ENCODE results near the gene GPR83. TPM values are rescaled to one million over a fixed set of nuclear protein-coding genes. Genes with fewer than 3 reads are reported as not detected.
"Not testable (repeated sequence)": the region's sequence is repeated elsewhere in the genome, so short reads cannot be mapped to it uniquely, and the experiment has no call there.

The GPR83 gene
- polyA plus RNA-seq (ENCODE audit: insufficient read length in 4 of 4), result under 1 TPM; 0.50 to 0.84 (median 0.63) TPM

DNA sequence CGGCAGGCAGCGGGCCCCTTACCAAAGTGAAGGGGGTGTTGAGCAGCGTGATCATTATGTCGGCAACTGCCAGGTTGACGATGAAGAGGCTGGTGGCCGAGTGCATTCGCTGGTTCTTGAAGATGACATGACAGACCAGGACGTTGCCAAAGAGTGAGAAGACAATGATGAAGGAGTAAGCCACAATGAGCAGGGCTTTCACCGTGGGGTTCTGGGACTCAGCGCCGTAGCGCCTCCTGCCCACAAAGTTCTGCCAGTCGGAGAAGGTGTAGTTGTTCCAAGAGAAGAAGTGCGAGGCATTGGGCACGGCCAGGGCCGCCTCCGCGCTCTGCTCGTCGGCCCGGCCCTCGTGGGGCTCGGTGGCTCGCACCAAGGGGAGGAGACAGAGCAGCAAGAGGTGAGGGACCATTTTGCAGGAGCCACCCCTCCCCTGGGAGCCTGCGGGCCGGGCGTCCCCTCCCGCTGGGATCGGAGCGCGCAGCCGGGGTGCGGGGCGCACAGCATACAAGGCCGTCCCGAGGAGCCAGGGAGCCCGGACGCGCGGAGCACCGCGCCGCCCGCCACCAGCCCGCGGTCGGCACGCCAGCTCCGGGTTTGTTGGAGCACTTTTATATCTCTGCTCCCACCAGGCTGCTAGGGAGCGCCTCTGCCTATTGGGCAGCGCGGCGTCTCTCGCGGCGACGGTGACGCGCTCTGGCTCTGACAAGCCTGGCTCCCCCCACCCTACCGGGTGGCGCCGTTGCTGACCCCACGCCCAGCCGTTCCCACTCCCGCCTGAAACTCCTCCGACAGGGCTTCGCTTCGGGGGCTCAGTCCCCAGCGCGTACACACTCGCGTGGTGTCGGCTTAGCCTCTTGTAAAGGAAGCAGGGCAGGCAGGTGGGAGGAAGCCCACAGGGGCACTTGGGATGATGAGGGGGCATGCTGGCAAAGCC is at the start of gene GPR83:
Gene GPR83, minus strand, starts transcription at position 581 of the 934 bp plus-strand sequence. Its CDS starts 172 bp downstream, at position 409.
- DNase-seq (ENCODE audit: low read depth in 4 of 4, low spot score in 3 of 4), result no peak

DNA sequence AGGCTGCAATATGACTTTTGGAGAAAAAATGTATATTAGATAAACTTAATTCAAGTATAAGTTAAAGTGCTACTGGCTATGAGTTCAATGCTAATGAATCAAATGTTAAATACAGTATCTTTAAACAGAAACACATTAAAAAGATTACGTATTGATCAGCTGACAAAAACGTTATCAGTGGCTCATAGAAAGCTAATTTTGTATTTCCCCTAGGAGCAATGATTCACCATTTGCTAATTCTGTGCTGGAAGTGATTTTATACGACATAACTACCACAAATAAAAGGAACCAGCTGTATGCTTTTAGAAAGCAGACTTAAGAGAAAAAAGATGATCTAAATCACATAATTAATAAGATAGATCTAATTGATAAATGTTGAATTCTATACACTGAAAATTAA is 48.8 kb upstream of the GPR83 start:
- DNase-seq (ENCODE audit: low read depth in 4 of 4, low spot score in 3 of 4), result no peak

DNA sequence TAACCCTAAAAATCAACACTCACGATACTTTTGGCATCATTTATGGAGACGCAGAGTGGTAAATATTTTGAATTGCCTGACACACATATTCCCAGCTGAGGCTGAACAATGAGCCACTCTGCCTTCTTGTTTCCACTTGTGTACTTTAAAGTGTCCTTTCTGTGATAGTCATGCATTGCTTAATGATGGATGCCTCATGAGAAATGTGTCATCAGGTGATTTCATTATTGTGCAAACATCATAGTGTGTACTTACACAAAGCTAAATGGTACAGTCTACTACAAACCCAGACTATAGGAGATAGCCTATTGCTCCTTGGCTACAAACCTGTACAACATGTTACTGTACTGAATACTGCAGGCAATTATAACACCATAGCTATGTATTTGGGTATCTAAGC is 48.2 kb upstream of the GPR83 start:
- no peak for DNase-seq (ENCODE audit: low read depth in 4 of 4, low spot score in 3 of 4)

DNA sequence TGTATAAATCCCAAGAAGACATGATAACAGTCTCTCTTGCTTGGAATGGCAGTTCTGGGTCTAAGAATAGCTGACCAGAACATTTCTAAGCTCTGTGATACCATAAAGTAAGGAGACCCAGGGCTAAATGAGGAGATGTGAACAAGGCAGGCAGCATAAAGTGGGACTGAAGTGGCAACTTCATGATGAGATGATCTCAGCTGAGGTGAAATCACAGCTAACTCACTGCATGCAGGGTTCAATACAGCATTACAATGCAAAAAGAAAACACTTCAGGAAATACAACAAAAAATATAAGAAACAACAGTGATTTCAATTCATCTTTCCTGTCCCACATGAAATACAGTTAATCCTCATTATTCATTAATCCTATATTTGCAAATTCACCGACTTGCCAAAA is 47.8 kb upstream of the GPR83 start:
- DNase-seq (ENCODE audit: low read depth in 4 of 4, low spot score in 3 of 4), result no peak

DNA sequence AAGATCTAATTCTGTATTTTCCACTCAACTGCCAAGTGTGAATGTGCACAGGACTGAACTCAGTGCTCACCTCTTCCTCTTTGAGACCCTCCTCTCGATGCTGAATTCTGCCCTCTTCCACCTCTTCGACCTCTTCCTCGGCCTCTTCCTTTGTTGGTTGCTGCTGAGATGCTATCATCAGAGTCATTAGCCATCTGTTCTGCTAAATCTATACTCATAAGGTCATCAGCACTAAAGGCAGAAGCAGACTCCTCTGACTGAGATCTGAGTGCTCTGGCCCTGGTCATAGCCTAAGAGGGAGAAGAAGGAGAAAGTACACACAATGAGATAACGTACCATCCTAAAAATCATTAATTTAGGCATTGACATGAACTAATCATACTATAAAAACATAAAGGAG is 45.9 kb upstream of the GPR83 start:
- no peak for DNase-seq (ENCODE audit: low read depth in 4 of 4, low spot score in 3 of 4)

DNA sequence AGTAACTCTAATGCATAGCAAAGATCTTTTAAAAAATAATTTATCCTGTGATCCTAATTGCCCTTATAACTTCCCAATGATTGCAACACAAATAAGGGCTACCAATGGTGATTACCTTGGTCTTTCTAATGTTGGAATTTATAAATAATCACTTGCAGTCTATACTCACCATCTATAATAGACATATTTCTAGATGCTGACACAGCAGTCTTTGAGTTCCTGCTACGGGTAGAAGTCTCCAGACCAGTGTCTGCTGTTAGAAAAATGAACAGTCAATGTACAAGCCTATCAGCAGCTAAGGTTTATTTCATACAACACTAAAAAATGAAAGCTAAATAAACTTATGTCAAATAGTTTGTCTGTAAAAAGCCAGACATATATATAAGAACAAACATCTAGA is 44.4 kb upstream of the GPR83 start:
- no peak for DNase-seq (ENCODE audit: low read depth in 4 of 4, low spot score in 3 of 4)

DNA sequence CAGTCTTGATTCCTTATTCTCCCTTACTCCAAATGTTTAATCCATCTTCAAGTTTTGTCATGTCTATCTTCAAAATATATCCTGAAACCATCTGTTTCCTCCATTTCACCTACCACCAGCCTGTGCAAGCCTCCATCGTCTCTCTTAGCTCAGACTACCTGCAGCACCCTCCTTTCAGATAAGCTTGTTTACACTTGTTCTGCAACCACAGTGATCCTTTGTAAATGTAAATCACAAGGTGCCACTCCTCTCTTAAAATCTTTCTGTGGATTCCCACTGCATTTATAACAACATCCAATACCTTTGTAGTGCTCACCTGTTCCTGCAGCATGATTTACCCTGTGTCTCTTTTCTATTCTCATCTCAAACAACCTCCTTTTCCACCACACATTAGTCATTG is 31.8 kb upstream of the GPR83 start:
- DNase-seq (ENCODE audit: low read depth in 4 of 4, low spot score in 3 of 4), result no peak

DNA sequence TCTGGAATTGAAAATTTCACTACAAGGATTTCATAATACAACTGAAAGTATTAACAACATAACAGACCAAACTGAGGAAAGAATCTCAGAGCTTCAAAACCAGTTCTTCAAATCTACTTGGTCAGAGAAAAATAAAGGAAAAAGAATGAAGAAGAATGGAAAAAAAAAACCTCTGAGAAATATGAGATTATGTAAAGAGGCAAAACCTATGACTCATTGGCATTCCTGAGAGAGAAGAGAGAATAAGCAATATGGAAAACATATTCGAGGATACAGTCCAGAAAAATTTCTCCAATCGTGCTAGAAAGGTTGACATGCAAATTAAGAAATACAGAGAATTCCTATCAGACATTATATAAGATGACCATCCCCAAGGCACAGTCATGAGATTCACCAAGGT is 23.4 kb upstream of the GPR83 start:
- no peak for DNase-seq (ENCODE audit: low read depth in 4 of 4, low spot score in 3 of 4)

DNA sequence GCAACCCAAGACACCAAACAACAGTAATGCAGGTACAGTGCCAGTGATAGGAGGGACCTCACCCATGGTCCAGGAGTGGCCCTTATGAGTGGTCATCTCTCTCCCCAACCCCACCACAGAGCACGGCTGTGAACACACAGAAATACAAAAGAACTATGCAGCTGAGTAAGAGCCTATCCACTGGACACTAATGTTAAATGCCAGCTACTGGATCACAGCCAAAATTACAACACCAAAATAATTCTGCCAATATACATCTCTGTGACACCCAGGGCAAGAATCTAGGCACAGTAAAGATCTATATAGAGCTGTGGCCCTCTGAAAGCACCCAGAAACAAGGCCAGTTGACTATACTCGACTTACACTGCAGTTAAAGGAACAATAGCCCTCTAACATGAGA is 22.8 kb upstream of the GPR83 start:
- no peak for DNase-seq (ENCODE audit: low read depth in 4 of 4, low spot score in 3 of 4)

DNA sequence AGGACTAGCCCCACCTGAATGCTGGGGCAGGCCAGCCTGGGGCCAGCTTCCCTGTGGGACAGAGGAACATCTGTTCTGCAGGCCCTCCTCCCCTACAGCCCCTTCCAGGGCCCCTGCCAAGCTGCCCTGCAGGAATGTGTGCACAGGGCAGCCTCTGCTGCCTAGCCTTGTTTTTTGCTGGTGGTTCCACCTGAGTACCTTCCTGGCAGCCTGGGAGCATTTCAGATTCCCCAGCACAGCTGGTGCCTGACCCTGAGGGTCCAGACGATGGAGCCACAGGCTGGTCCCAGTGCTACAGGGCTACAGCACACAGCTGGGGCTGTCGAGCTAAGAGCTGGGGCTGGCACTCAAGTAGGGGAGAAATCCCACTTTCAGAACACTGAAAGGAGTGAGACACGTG is 22.3 kb upstream of the GPR83 start:
- DNase-seq (ENCODE audit: low read depth in 4 of 4, low spot score in 3 of 4), result peak in 1 of 4 donors; percentile 61

DNA sequence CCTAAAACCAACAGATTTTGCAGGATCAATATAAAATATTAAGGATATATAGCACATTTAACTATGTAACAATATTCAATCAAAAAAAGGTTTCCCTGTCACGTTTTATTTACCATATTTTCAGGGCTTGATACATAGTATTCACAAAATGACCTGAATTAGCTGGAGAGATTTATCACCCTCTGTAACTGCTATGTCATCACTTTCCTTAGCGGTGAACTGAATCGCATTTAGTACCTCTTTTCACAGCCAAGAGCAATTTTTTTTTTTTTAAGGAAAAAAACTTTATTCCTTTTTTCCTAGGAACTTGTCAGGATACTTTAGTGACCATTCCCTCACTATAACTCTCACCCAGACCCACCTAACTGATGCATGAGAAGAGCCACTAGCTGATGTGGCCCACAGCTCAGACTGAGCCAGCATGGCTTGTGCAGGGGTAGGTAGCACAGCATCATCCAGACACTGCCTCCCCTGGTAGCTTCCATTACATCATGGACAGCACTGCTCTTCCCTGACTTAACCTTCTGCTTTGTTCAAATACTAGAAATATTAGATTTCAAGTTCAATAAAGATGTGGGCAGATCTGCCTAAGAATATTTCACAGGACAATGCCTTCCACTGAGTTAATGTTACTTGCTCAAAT is 17.0 kb upstream of the GPR83 start:
- no peak for DNase-seq (ENCODE audit: low read depth in 4 of 4, low spot score in 3 of 4)

DNA sequence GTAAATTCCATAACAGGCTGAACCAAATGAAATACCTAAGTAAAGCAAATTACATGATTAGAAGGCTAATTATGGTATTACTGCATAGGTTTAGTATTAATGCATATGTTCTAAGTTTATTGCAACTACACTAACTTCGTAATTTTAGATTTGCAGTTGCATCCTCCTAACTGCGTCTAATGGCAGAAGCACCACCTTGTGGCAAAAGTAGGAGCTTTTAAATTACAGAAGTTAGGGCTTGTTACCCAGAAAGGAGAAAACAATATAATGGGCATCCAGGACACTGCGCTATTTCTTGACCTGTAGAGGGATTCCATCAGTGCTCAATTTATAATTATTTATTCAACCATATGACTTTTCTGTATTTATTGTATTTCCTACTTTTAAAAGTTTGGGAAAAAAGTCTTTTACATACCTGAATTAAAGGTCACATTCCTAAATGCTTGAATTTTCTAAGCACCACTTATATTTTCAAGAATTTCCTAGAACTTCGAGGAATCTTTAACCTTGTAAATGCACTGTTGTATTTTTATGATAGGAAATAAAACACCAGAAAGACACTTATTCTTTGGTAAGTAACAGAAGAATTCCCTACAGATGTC is 16.3 kb upstream of the GPR83 start:
- no peak for DNase-seq (ENCODE audit: low read depth in 4 of 4, low spot score in 3 of 4)

DNA sequence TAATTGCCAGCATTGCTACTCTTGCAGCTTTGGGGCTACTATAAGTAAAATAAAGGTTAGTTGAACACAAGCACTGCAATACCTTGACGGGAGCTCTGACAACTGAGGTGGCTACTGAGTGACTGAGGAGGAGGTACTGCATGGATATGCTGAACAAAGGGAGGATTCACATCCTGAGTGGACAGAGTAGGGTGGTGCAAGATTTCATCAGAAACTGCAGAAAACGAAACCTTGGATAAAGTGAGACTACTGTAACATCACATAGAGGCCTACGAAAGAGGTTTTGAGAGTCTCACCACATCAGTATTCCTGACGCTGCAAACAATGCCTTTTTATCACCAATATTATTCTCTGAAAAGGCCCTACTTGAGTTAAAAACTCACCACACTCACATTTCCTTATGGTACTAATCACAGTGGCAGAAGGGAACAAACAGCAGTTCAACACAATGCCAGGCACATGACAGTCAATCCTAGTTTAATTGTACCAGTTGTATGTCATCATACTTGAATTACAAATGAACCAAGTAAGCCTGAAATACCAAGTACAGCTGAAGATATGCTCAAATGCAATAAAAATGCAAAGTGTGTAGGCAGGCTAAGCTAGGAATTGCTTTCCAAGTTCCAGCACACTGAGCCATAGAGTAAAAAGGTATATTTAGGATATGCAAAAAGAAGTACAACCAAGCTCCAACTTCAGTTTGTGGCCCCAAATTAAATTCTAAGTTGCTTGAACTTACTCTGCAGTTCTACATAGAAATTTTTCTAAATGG is 4.0 kb upstream of the GPR83 start:
- no peak for DNase-seq (ENCODE audit: low read depth in 4 of 4, low spot score in 3 of 4)

DNA sequence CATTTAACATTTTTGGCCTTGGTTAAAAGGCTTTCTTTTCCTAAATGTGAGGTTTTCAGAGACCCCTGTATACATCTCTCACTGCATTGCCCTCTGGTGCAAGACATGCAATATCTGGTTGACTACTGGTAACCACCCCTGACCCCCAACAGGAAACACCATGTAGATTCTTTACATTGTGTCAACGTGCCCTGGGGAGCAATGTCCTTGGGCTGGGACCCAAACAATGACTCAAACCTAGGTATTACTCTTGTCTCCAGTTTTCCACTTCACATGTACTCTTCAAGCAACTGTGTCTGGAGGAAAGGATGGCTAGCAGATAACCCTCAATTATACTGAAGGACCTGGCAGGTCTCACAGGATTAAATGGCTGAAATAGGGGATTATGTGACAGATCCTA is 1.1 kb upstream of the GPR83 start:
- no peak for DNase-seq (ENCODE audit: low read depth in 4 of 4, low spot score in 3 of 4)

DNA sequence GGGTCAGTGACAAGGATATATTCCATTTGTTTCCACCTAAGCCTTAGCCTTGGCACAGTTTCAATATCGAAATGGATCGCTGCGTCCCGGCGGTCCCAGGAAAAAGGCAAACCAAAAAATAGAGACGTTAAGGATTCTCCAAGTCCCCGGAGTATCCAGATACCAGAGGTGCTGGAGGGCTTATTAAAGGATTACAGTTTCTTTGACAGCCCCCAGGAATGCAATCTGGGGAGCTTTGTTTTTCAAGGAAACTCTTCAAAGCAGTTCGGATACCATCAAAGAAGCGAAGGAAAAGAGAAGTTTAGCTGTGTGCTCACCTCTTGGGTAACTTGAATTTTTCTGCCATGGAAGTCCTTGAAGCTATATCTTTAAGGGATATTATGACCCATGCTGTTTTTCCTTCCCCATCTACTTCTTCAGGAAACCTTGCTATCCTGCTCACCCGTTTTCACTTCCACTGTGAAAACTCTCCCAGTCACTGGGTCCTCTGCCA is 600 bp upstream of the GPR83 start:
- DNase-seq (ENCODE audit: low read depth in 4 of 4, low spot score in 3 of 4), result no peak

DNA sequence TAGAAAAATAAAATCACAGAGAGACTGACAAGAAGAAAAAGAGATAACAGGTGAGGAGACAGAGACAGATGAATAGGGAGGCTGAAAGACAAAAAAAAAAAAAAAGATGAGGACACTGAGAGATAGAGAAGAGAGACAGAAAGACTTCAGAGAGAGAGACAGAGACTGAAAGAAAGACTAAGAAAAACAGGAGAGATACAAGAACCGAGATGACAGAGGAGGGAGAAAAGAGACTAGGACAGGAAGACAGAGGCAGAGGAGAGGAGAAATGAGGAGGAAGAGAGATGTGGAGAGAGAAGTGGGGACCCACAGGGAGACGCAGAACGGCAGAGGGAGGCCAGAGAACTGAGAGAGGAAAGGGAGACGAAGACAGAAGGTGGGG is 771 bp downstream of the GPR83 start:
- no peak for DNase-seq (ENCODE audit: low read depth in 4 of 4, low spot score in 3 of 4)

DNA sequence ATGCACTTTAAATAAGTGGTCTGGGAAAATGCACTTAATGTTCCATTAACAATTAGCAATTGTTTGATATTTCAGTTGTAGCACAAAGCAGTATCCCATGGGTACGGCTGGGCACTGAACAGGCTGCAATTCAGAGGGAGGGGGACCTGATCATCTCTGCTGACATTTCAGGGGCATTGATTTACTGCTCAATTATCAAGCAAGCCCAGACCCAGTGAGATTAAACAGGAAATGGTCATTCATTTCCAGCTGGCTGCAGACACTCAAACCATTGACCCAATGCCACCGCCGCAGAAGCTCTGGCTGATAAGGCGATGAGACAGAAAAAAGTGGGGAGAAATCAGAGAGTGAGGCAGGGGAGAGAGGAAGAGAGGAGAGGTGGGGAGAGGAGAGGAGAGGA is 1.2 kb downstream of the GPR83 start:
- DNase-seq (ENCODE audit: low read depth in 4 of 4, low spot score in 3 of 4), result no peak

DNA sequence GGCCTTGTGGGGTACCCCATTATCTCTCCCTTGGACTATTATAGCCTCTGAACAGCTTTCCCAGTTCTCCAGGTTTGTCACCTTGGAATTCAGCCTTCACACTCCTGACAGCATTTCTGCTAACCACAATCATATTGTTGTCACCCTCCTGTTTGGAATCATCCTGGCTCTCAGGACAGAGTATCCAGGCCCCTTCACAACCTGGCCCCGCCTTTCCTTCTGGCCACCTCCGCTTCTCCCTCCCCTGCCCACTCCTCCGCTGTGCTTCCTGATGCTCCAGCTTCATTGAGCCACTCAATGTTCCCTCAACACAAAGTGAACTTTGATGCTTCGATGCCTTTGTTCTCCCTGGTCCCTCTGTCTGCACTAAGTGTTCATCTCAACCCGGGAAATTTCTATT is 3.1 kb downstream of the GPR83 start:
- no peak for DNase-seq (ENCODE audit: low read depth in 4 of 4, low spot score in 3 of 4)

DNA sequence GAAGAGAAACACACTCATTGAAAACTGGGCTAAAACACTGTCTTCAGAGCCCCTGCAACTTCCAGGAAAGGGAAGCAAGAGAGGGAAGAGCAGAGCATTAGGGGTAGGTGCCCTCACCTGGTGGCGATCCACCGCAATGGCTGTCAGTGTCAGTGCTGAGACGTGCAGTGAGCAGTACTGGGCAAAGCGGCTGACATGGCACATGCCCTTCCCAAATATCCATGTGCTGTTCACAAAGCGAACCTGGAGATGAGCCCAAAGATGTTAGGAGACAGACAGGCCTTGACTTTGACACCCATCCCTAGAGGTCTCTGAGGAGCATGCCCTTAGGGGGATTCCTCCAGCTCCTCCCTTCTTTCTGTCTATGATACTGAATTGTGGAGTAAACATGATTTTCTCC is 4.9 kb downstream of the GPR83 start:
- no peak for DNase-seq (ENCODE audit: low read depth in 4 of 4, low spot score in 3 of 4)

DNA sequence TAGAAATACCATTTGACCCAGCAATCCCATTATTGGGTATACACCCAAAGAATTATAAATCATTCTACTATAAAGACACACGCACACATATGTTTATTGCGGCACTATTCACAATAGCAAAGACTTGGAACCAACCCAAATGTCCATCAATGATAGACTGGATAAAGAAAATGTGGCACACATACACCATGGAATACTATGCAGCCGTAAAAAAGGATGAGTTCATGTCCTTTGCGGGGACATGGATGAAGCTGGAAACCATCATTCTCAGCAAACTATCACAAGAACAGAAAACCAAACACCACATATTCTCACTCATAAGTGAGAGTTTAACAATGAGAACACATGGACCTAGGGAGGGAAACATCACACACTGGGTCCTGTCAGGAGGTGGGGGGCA is 9.3 kb downstream of the GPR83 start:
- not testable (repeated sequence) for DNase-seq (ENCODE audit: low read depth in 4 of 4, low spot score in 3 of 4)

DNA sequence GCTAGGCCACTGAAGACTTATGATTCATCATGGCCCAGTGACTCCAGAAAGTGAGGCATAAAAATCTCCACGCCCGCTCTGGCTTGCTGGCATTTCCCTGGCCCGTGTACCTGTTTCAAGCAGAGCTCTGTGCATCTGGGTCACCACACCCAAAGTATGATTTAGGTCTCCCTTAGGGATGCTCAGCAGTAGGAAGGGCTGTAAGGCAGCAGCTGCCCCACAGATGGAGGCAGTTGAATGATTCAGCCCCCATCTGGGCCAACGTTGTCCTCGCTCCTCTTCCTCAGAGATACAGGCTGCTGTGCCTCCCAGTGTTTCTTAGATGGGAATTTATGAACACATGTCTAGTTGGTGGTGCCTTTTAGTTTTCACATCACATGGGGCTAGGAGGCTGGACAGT is 21.6 kb downstream of the GPR83 start:
- no peak for DNase-seq (ENCODE audit: low read depth in 4 of 4, low spot score in 3 of 4)
